Astrocyte (in vitro differentiated cells and primary cell): ENCODE measurements around the gene LIMS2.

Source experiments
- EZH2 ChIP-seq: IDR thresholded peaks from 2 replicates; pipeline ENCODE4 v1.6.1; 2012; ENCODE audit warnings: mild to moderate bottlenecking, low read length, inconsistent platforms; ENCODE audit not compliant: insufficient read depth
- TF ChIP-seq, protein P1 (sequence below): IDR thresholded peaks from 2 replicates; pipeline ENCODE4 v1.5.1; 2011; ENCODE audit warnings: low read depth, mild to moderate bottlenecking, inconsistent platforms, low read length, moderate library complexity; ENCODE audit not compliant: insufficient read depth

DNA sequence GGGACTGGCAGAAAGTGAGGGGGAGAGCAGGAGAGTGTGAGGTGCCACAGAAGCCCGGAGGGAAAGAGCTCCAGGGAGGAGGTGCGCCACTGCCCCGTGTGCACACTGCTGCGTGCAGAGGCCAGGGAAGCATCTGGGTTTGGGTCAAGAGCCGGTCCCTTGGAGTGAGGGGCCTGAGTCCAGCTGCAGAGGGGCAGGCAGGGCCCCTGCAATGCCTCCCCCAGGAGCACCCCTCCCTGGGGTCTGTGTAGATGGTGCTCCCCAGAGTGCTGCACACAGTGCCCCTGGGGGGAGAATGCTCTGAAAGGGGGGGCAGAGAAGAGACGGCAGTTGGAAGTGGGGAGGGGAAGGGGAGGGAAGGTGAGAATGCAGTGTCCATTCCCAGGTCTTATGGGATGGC is 3.7 kb upstream of the LIMS2 start:
- no peak for TF ChIP-seq EZH2
- TF ChIP-seq, protein P1, sequence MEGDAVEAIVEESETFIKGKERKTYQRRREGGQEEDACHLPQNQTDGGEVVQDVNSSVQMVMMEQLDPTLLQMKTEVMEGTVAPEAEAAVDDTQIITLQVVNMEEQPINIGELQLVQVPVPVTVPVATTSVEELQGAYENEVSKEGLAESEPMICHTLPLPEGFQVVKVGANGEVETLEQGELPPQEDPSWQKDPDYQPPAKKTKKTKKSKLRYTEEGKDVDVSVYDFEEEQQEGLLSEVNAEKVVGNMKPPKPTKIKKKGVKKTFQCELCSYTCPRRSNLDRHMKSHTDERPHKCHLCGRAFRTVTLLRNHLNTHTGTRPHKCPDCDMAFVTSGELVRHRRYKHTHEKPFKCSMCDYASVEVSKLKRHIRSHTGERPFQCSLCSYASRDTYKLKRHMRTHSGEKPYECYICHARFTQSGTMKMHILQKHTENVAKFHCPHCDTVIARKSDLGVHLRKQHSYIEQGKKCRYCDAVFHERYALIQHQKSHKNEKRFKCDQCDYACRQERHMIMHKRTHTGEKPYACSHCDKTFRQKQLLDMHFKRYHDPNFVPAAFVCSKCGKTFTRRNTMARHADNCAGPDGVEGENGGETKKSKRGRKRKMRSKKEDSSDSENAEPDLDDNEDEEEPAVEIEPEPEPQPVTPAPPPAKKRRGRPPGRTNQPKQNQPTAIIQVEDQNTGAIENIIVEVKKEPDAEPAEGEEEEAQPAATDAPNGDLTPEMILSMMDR: no peak
